GM13977 (cell line): Measurements from ENCODE around the gene CLRN3.

Experiments
- DNase-seq: peaks from one replicate; pipeline ENCODE4 v3.0.0; 2012; ENCODE audit warnings: low spot score
- in situ Hi-C: fragments of 300-500 bp; cut with MboI; formaldehyde crosslinking; loops from one replicate; pipeline ENCODE4 v1.12.0; 2022; ENCODE audit warnings: low sequenced_read_pairs, low pct_unique_long_range_greater_than_20kb, mixed read lengths, inconsistent platforms; ENCODE audit not compliant: unreplicated experiment
- TF ChIP-seq, protein P1 (sequence below): IDR thresholded peaks from 2 replicates; pipeline ENCODE4 v1.5.1; 2012; ENCODE audit warnings: mild to moderate bottlenecking, control low read depth; ENCODE audit not compliant: insufficient read depth; ENCODE audit errors: extremely low read depth, missing control alignments

The CLRN3 gene

GRCh38 chr10:127904311-127905000 lies 11.7 kb upstream of the CLRN3 start:
- TF ChIP-seq, protein P1, sequence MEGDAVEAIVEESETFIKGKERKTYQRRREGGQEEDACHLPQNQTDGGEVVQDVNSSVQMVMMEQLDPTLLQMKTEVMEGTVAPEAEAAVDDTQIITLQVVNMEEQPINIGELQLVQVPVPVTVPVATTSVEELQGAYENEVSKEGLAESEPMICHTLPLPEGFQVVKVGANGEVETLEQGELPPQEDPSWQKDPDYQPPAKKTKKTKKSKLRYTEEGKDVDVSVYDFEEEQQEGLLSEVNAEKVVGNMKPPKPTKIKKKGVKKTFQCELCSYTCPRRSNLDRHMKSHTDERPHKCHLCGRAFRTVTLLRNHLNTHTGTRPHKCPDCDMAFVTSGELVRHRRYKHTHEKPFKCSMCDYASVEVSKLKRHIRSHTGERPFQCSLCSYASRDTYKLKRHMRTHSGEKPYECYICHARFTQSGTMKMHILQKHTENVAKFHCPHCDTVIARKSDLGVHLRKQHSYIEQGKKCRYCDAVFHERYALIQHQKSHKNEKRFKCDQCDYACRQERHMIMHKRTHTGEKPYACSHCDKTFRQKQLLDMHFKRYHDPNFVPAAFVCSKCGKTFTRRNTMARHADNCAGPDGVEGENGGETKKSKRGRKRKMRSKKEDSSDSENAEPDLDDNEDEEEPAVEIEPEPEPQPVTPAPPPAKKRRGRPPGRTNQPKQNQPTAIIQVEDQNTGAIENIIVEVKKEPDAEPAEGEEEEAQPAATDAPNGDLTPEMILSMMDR: no peak
- no peak for DNase-seq
- in situ Hi-C loops: no loop called here

DNA sequence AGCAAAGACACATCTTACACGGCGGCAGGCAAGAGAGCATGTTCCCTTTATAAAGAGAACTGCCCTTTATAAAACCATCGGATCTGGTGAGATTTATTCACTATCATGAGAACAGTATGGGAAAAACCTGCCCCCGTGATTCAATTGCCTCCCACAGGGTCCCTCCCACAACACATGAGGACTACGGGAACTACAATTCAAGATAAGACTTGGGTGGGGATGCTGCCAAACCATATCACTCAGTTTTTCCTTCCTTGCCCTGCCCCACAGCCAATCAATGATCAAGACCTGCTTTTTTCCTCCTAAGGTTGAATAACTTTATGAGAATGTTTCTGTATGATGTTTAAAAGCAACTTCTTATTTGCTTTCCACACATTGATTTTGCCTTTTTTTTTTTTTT lies 11.0 kb upstream of the CLRN3 start:
- in situ Hi-C loops: no loop called here
- no peak for DNase-seq
- TF ChIP-seq, protein P1: no peak

- in situ Hi-C loops: no loop called here
- DNase-seq: no peak
- TF ChIP-seq, protein P1: no peak
Measured at GRCh38 chr10:127899766-127900387, 7.1 kb upstream of the CLRN3 start.

DNA sequence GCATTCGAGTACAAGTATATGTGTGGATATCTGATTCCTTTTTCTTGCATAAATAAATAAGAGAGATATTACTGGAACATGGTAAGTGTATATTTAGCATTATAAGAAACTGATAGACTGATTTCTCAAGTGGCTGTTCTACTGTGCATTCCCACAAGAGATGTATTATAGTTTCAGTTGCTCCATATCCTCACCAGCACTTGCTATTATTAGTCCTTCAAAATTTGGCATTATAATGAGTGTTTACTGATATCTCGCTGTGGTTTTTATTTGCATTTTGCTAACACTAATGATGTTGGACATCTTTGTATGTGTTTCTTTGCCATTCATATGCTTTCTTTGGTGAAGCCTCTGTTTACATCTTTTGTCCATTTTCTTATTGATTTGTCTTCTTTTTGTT lies 4.4 kb upstream of the CLRN3 start:
- in situ Hi-C loops: no loop called here
- TF ChIP-seq, protein P1: no peak
- no peak for DNase-seq

DNA sequence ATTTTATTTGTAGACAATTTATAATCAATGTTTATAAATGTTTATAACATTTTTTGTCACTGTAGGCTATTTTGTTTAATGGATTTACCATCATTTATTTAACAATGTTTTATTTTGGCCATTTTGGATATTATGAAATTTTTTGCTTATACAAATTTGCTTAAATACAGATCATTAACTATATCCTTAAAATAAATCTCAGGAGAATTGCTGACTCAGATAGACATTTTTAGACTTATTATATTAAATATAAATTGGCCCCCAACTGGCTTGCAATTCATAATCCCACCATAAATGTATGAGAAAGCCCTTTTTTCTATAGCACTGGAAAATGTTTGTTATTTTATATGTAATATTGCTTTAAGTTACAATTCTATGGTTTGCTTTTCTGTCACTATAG lies 3.8 kb upstream of the CLRN3 start:
- no peak for DNase-seq
- in situ Hi-C loops: no loop called here
- TF ChIP-seq, protein P1: no peak

DNA sequence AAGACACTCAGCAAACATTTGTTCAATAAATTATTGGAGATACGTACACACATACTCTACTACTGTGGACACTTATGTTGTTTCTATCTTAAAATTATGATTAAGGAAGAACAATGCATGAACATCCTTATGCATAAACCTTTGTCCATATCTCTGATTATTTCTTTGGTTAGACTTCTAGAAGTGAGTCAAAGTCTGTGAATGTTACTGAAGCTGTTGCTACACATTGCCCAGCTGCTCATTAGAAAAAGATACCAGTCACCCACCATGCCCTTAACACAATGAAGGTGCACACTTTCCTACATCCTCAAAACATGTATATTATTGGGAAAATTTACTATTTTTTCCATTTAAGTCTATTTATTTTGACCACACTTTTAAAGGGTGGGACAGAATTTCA lies 1.4 kb upstream of the CLRN3 start:
- no peak for DNase-seq
- in situ Hi-C loops: no loop called here
- TF ChIP-seq, protein P1: no peak
